ENCODE data around the gene CAVIN1.

DNA sequence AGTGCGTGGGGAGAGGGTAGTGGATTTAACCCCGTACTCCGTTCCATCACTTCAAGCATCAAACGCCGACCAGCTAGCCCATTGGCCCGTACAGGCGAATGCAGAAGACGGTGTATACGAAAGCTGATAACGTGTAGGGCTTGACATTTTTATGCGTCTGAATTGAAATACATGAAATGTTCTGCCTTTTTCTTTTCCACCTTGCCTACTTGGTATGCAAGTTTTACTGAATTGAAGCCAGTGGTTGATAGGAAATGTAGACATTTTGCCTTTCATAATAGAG is 34.0 kb downstream of the CAVIN1 start:
- TF ChIP-seq EZH2 (IDR thresholded peaks at IDR 0.05) = no peak
- TF ChIP-seq, protein P1, sequence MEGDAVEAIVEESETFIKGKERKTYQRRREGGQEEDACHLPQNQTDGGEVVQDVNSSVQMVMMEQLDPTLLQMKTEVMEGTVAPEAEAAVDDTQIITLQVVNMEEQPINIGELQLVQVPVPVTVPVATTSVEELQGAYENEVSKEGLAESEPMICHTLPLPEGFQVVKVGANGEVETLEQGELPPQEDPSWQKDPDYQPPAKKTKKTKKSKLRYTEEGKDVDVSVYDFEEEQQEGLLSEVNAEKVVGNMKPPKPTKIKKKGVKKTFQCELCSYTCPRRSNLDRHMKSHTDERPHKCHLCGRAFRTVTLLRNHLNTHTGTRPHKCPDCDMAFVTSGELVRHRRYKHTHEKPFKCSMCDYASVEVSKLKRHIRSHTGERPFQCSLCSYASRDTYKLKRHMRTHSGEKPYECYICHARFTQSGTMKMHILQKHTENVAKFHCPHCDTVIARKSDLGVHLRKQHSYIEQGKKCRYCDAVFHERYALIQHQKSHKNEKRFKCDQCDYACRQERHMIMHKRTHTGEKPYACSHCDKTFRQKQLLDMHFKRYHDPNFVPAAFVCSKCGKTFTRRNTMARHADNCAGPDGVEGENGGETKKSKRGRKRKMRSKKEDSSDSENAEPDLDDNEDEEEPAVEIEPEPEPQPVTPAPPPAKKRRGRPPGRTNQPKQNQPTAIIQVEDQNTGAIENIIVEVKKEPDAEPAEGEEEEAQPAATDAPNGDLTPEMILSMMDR (IDR thresholded peaks at IDR 0.05) = no peak

Data from neural progenitor cell (in vitro differentiated cells).